Measurements from ENCODE around the gene RPAIN.

DNA sequence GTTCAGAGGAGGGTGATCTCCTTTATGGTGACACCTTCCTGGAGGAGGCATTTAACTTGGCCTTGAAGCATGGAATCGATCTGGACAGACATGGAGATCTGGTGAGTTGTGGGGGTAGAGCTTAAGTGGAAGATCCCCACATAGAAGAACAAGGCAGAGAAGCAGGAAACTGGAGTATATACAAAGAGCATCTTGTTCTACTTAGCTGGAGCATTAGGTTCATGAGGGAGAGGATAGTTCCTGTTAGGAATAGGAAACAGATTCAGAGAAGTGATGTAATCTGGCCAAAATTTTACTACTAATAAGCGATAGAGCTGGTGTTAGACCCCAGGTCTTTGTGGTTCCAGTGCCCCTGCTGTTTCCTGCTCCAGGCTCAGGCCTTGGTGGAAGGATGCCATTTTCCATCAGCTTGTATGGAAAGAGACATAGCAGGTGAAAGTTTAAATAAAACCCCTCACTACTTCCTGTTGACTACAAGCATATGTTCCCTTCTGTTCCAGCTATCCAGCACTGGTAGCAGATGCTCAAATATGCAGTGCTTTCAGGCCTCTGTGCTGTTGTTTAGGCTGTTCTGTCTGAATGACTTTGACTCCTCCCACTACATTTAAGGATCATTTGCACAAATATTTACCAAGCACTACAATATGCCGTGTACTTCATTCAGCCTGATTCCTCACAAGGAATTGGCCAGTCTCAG lies 9.4 kb downstream of the RPAIN start:
- TF ChIP-seq MAX (IDR thresholded peaks at IDR 0.05; ENCODE audit: insufficient read depth, insufficient read length) (no peak), POLR2A (IDR thresholded peaks at IDR 0.05; ENCODE audit: low read depth, low read length) (no peak), POLR2AphosphoS5 (IDR thresholded peaks at IDR 0.05; ENCODE audit: insufficient read depth, low read depth, low read length) (no peak)
- TF ChIP-seq, protein P1, sequence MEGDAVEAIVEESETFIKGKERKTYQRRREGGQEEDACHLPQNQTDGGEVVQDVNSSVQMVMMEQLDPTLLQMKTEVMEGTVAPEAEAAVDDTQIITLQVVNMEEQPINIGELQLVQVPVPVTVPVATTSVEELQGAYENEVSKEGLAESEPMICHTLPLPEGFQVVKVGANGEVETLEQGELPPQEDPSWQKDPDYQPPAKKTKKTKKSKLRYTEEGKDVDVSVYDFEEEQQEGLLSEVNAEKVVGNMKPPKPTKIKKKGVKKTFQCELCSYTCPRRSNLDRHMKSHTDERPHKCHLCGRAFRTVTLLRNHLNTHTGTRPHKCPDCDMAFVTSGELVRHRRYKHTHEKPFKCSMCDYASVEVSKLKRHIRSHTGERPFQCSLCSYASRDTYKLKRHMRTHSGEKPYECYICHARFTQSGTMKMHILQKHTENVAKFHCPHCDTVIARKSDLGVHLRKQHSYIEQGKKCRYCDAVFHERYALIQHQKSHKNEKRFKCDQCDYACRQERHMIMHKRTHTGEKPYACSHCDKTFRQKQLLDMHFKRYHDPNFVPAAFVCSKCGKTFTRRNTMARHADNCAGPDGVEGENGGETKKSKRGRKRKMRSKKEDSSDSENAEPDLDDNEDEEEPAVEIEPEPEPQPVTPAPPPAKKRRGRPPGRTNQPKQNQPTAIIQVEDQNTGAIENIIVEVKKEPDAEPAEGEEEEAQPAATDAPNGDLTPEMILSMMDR (IDR thresholded peaks at IDR 0.05; ENCODE audit: extremely low read depth in 1 of 2, insufficient read depth in 1 of 2, low read depth in 1 of 2, low read length in 2 of 2) = no peak
